Activated CD4-positive, alpha-beta T cell treated with anti-CD3 and anti-CD28 coated beads, Interleukin-2, amount 50 U/mL, for 48 hours (primary cell): ENCODE results near the gene IGFLR1.
A peak's percentile ranks its signal among the peaks of the same experiment; 100 is the strongest.

Source experiments
- DNase-seq, 2 experiments: peaks; one replicate each; pipeline ENCODE4 v3.0.0-alpha.2; 2020

IGFLR1 gene

GRCh38 chr19:35723671-35724070 lies 18.6 kb downstream of the IGFLR1 start:
- DNase-seq = no peak

GRCh38 chr19:35722897-35723296 lies 19.4 kb downstream of the IGFLR1 start:
- no peak for DNase-seq

GRCh38 chr19:35722461-35722860 lies 19.8 kb downstream of the IGFLR1 start:
- DNase-seq = no peak

- DNase-seq = no peak
Observed at GRCh38 chr19:35721374-35721773, 20.9 kb downstream of the IGFLR1 start.

GRCh38 chr19:35720648-35721047 lies 21.6 kb downstream of the IGFLR1 start:
- DNase-seq = no peak

GRCh38 chr19:35720163-35720524 lies 22.1 kb downstream of the IGFLR1 start:
- no peak for DNase-seq

- no peak for DNase-seq
Observed at GRCh38 chr19:35719402-35720162, 22.7 kb downstream of the IGFLR1 start.

GRCh38 chr19:35718345-35719041 lies 23.8 kb downstream of the IGFLR1 start:
- peak; percentile 66 to 71 for DNase-seq

- DNase-seq = no peak
Observed at GRCh38 chr19:35717665-35718344, 24.4 kb downstream of the IGFLR1 start, which contains the start of gene KMT2B. Gene KMT2B (plus strand): TSS chr19:35718003. CDS start chr19:35718019, 16 bp downstream.

- peak; percentile 96 to 97 for DNase-seq
Observed at GRCh38 chr19:35716801-35717664, 25.2 kb downstream of the IGFLR1 start.

GRCh38 chr19:35715981-35716800 lies 26.1 kb downstream of the IGFLR1 start:
- peak; percentile 40 to 46 for DNase-seq

- DNase-seq = peak in 1 of 2 experiments; percentile 30
Observed at GRCh38 chr19:35715355-35715809, 26.9 kb downstream of the IGFLR1 start.

- peak; percentile 50 to 58 for DNase-seq
Observed at GRCh38 chr19:35714601-35715354, 27.5 kb downstream of the IGFLR1 start.

GRCh38 chr19:35713904-35714495 lies 28.3 kb downstream of the IGFLR1 start:
- peak; percentile 19 to 20 for DNase-seq

GRCh38 chr19:35713506-35713850 lies 28.8 kb downstream of the IGFLR1 start:
- DNase-seq = no peak

- DNase-seq = peak; percentile 86 to 91
Observed at GRCh38 chr19:35712567-35713505, 29.4 kb downstream of the IGFLR1 start.

GRCh38 chr19:35710784-35711723 lies 31.2 kb downstream of the IGFLR1 start:
- DNase-seq = peak; percentile 73 to 80

GRCh38 chr19:35708391-35708790 lies 33.9 kb downstream of the IGFLR1 start:
- DNase-seq = no peak
